OCI-LY7 (cell line): ENCODE measurements around the gene PAX4. TPM values are rescaled to one million over a fixed set of nuclear protein-coding genes. Genes with fewer than 3 reads are reported as not detected.

Experiments
- BruUV-seq: library from RNA; stranded (reverse); fragments of 400-500 nt; replicated peaks from 2 replicates; lab custom pipeline; 2021; lab: Mats Ljungman, UMichigan
- CTCF ChIA-PET: fragments of 300-600 bp; sonication (Branson Sonifier 250); formaldehyde crosslinking; loops from one replicate; lab custom pipeline; 2022; ENCODE audit warnings: antibody characterized with exemption; ENCODE audit not compliant: unreplicated experiment; lab: Charles Lee
- POLR2A ChIA-PET: fragments of 300-600 bp; sonication (Branson Sonifier 250); formaldehyde crosslinking; loops from one replicate; lab custom pipeline; 2022; ENCODE audit warnings: antibody characterized with exemption; lab: Charles Lee
- DNase-seq: peaks from one replicate; pipeline ENCODE4 v3.0.0-alpha.2; 2015; ENCODE audit warnings: low spot score
- H2AFZ ChIP-seq: fragments of 200-600 bp; sonication (generic), shearing (Covaris generic); 2 replicates; pipeline ENCODE4 v1.6.1; 2014; ENCODE audit warnings: mild to moderate bottlenecking, antibody characterized with exemption, low read length, moderate library complexity
- H3K27ac ChIP-seq: fragments of 200-600 bp; sonication (generic); 2 replicates; pipeline ENCODE4 v1.5.1; 2014; ENCODE audit warnings: mixed run types, low read depth, mild to moderate bottlenecking, moderate library complexity, low read length, inconsistent platforms; ENCODE audit not compliant: poor library complexity, severe bottlenecking
- H3K36me3 ChIP-seq: fragments of 200-600 bp; sonication (generic); 2 replicates; pipeline ENCODE4 v1.6.1; 2014; ENCODE audit warnings: mild to moderate bottlenecking, antibody characterized with exemption, low read length, moderate library complexity, mixed read lengths; ENCODE audit not compliant: insufficient read depth
- H3K4me1 ChIP-seq: fragments of 200-600 bp; sonication (generic); 2 replicates; pipeline ENCODE4 v1.5.1; 2014; ENCODE audit warnings: mild to moderate bottlenecking, low read length; ENCODE audit not compliant: insufficient read depth, poor library complexity, severe bottlenecking
- H3K4me2 ChIP-seq: fragments of 200-600 bp; sonication (generic); 2 replicates; pipeline ENCODE4 v1.6.1; 2014; ENCODE audit warnings: mild to moderate bottlenecking, low read length
- H3K4me3 ChIP-seq: fragments of 200-600 bp; sonication (generic); 2 replicates; pipeline ENCODE4 v1.5.1; 2014; ENCODE audit warnings: mild to moderate bottlenecking, low read depth, low read length; ENCODE audit not compliant: poor library complexity, severe bottlenecking
- H3K79me2 ChIP-seq: fragments of 200-600 bp; sonication (generic); 2 replicates; pipeline ENCODE4 v1.6.1; 2016; ENCODE audit warnings: low read depth, mild to moderate bottlenecking, low read length, moderate library complexity, mixed read lengths; ENCODE audit not compliant: insufficient read depth
- H3K9me2 ChIP-seq: fragments of 200-600 bp; sonication (generic); 2 replicates; pipeline ENCODE4 v1.6.1; 2016; ENCODE audit warnings: mild to moderate bottlenecking, low read length, mixed read lengths; ENCODE audit not compliant: insufficient read depth
- H3K9me3 ChIP-seq: fragments of 200-600 bp; sonication (generic); 2 replicates; pipeline ENCODE4 v1.6.1; 2014; ENCODE audit warnings: mild to moderate bottlenecking, mixed run types, low read length, mixed read lengths
- H4K20me1 ChIP-seq: fragments of 200-600 bp; sonication (generic); 2 replicates; pipeline ENCODE4 v1.6.1; 2014; ENCODE audit warnings: mild to moderate bottlenecking, antibody characterized with exemption, low read length, moderate library complexity, mixed read lengths; ENCODE audit not compliant: insufficient read depth
- CTCF ChIP-seq: fragments of 200-600 bp; sonication (generic); conservative IDR thresholded peaks from 2 replicates; pipeline ENCODE4 v1.5.1; 2014; ENCODE audit warnings: mild to moderate bottlenecking, antibody characterized with exemption, low read length, moderate library complexity, mixed read lengths
- EZH2phosphoT487 ChIP-seq: fragments of 200-600 bp; sonication (generic); IDR thresholded peaks from 2 replicates; pipeline ENCODE4 v1.6.1; 2018; ENCODE audit warnings: low read depth, borderline replicate concordance, mild to moderate bottlenecking, mixed run types, antibody characterized with exemption, low read length, moderate library complexity, mixed read lengths
- intact Hi-C: fragments of 100-400 bp; cut with micrococcal nuclease; formaldehyde crosslinking; loops from one replicate; pipeline ENCODE4 v1.10.0; 2022; ENCODE audit not compliant: unreplicated experiment
- total RNA-seq, 2 experiments: library from RNA; depleted of rRNA in 1 of 2; stranded (reverse); fragments of >200 nt in 1 of 2; shearing (Covaris generic) in 1 of 2; gene quantifications; 2 replicates each; pipeline ENCODE4 v1.2.3, GENCODE V29; 2014 to 2022

The PAX4 gene
- total RNA-seq, 2 experiments from 2014 or later: not detected

- intact Hi-C loops: loop anchor here (1.0 to 5.0 kb wide), 3 partner anchors 65 to 460 kb away; partner anchors contain the start of genes ARF5, GCC1 and ZNF800
- TSS peak; percentile 64 for BruUV-seq
- H3K4me2 ChIP-seq: peak overlapping the region; percentile 77
- peak; percentile 33 for DNase-seq
- CTCF ChIA-PET: no interaction called here
- H4K20me1 ChIP-seq: peaks cover 33% of the 10 kb centered on the region
- H3K4me3 ChIP-seq: peak overlapping the region; percentile 93
- H3K9me2 ChIP-seq: no peaks in the 10 kb centered on the region
- no peaks in the 10 kb centered on the region for H3K9me3 ChIP-seq
- H3K27ac ChIP-seq: peak overlapping the region; percentile 33
- peaks cover 37% of the 10 kb centered on the region for H3K4me1 ChIP-seq
- no peak for TF ChIP-seq EZH2phosphoT487
- no peak for TF ChIP-seq CTCF
- POLR2A ChIA-PET: interaction anchor here (0.6 to 0.7 kb wide), 2 partner anchors 260 to 356 kb away, joined by 3 read pairs; partner anchors contain the start of gene ZNF800
- peaks cover 54% of the 10 kb centered on the region for H3K79me2 ChIP-seq
- H3K36me3 ChIP-seq: peaks cover 36% of the 10 kb centered on the region
- H2AFZ ChIP-seq: peak overlapping the region; percentile 48; the same call in 1 of the 2 replicates
These were observed 34.6 kb upstream of the PAX4 start for GRCh38 chr7:127652333-127653248.

- Histone ChIP-seq H3K9me2 (no peaks in the 10 kb centered on the region), H2AFZ (peak within 1 kb of the TSS; percentile 95), H3K36me3 (peaks cover 28% of the 10 kb centered on the region), H4K20me1 (peaks cover 30% of the 10 kb centered on the region), H3K79me2 (peaks cover 46% of the 10 kb centered on the region), H3K4me2 (peak within 1 kb of the TSS; percentile 90), H3K4me3 (peak within 1 kb of the TSS; percentile 93), H3K27ac (peak within 1 kb of the TSS; percentile 33), H3K9me3 (no peaks in the 10 kb centered on the region), H3K4me1 (peaks cover 37% of the 10 kb centered on the region)
- TF ChIP-seq CTCF: no peak
- TF ChIP-seq EZH2phosphoT487: no peak
- ChIA-PET POLR2A (interaction anchor here (1.0 to 1.3 kb wide), 2 partner anchors 12 to 348 kb away, joined by 3 to 5 read pairs; no protein-coding TSS in a partner anchor), CTCF (interaction anchor here (0.6 kb wide), 1 partner anchor 80 kb away, joined by 3 read pairs; no protein-coding TSS in a partner anchor)
- intact Hi-C loops: loop anchor here (1.0 to 5.0 kb wide), 3 partner anchors 64 to 461 kb away; partner anchors contain the start of genes ARF5, GCC1 and ZNF800
- peak; percentile 99 for DNase-seq
- no TSS peak for BruUV-seq
These were observed 33.8 kb upstream of the PAX4 start, which contains the start of gene SND1 for GRCh38 chr7:127651556-127652332. SND1 (plus strand) TSS chr7:127652194; CDS start chr7:127652374, 180 bp downstream.
